Mesenchymal stem cell (in vitro differentiated cells and primary cell): Measurements from ENCODE around the gene KRT24.

Experiments
- DNase-seq: peaks from one replicate; pipeline ENCODE4 v3.0.0-alpha.2; 2013
- H2AFZ ChIP-seq: one replicate; pipeline ENCODE4 v1.6.1; 2013; ENCODE audit warnings: low read depth, mild to moderate bottlenecking, control low read depth, inconsistent platforms, low read length, moderate library complexity
- H2AK5ac ChIP-seq: 2 replicates; pipeline ENCODE4 v1.6.1; 2013; ENCODE audit warnings: low read length, moderate library complexity, mild to moderate bottlenecking, inconsistent platforms; ENCODE audit not compliant: severe bottlenecking
- H2BK120ac ChIP-seq: one replicate; pipeline ENCODE4 v1.6.1; 2013; ENCODE audit warnings: low read depth, mild to moderate bottlenecking, inconsistent platforms, low read length, moderate library complexity
- H2BK12ac ChIP-seq, 2 experiments: one replicate each; pipeline ENCODE4 v1.6.1; 2013; ENCODE audit warnings: inconsistent platforms in 2 of 2, low read length in 2 of 2, mild to moderate bottlenecking in 2 of 2, moderate library complexity in 2 of 2, control low read depth in 1 of 2
- H2BK15ac ChIP-seq: one replicate; pipeline ENCODE4 v1.6.1; 2013; ENCODE audit warnings: mild to moderate bottlenecking, low read depth, inconsistent platforms; ENCODE audit not compliant: poor library complexity, severe bottlenecking
- H2BK5ac ChIP-seq: 2 replicates; pipeline ENCODE4 v1.6.1; 2013; ENCODE audit warnings: low read depth, mild to moderate bottlenecking, low read length, control low read depth, inconsistent platforms; ENCODE audit not compliant: poor library complexity, severe bottlenecking
- H3K14ac ChIP-seq, 2 experiments: one replicate each; pipeline ENCODE4 v1.6.1; 2013; ENCODE audit warnings: inconsistent platforms in 2 of 2, low read length in 2 of 2, control low read depth in 1 of 2, mild to moderate bottlenecking in 1 of 2, moderate library complexity in 1 of 2
- H3K18ac ChIP-seq, 2 experiments: one replicate each; pipeline ENCODE4 v1.6.1; 2013; ENCODE audit warnings: inconsistent platforms in 2 of 2, low read length in 2 of 2, control low read depth in 1 of 2, low read depth in 1 of 2, mild to moderate bottlenecking in 1 of 2
- H3K23ac ChIP-seq, 2 experiments: one replicate each; pipeline ENCODE4 v1.6.1; 2013; ENCODE audit warnings: inconsistent platforms in 2 of 2, low read length in 2 of 2, mild to moderate bottlenecking in 2 of 2, moderate library complexity in 2 of 2, control low read depth in 1 of 2
- H3K27ac ChIP-seq: 2 replicates; pipeline ENCODE4 v1.5.1; 2013; ENCODE audit warnings: mild to moderate bottlenecking, moderate library complexity, low read length, control low read depth, inconsistent platforms; ENCODE audit not compliant: poor library complexity, severe bottlenecking
- H3K27me3 ChIP-seq, 2 experiments: 2 replicates each; pipeline versions ENCODE4 v1.6.1 to v1.7.0; 2013; ENCODE audit warnings: low read length in 2 of 2, mild to moderate bottlenecking in 2 of 2, moderate library complexity in 2 of 2, control low read depth in 1 of 2, inconsistent platforms in 1 of 2; ENCODE audit not compliant: control insufficient read depth in 1 of 2, insufficient read depth in 1 of 2
- H3K36me3 ChIP-seq, 2 experiments: 2 replicates each; pipeline versions ENCODE4 v1.6.1 to v1.7.0; 2013; ENCODE audit warnings: low read length in 2 of 2, control low read depth in 1 of 2, inconsistent platforms in 1 of 2, low read depth in 1 of 2, mild to moderate bottlenecking in 1 of 2; ENCODE audit not compliant: insufficient read depth in 2 of 2, control insufficient read depth in 1 of 2
- H3K4ac ChIP-seq, 2 experiments: one replicate each; pipeline ENCODE4 v1.6.1; 2013; ENCODE audit warnings: inconsistent platforms in 2 of 2, low read length in 2 of 2, mild to moderate bottlenecking in 2 of 2, moderate library complexity in 2 of 2, control low read depth in 1 of 2, low read depth in 1 of 2
- H3K4me1 ChIP-seq: 2 replicates; pipeline ENCODE4 v1.6.1; 2013; ENCODE audit warnings: low read depth, low read length, control low read depth; ENCODE audit not compliant: control insufficient read depth, insufficient read depth
- H3K4me2 ChIP-seq: 2 replicates; pipeline ENCODE4 v1.6.1; 2013; ENCODE audit warnings: low read length, mild to moderate bottlenecking, inconsistent platforms; ENCODE audit not compliant: poor library complexity, severe bottlenecking
- H3K4me3 ChIP-seq, 2 experiments: 2 replicates each; pipeline versions ENCODE4 v1.5.1 to v1.7.0; 2013; ENCODE audit warnings: low read length in 2 of 2, mild to moderate bottlenecking in 2 of 2, control low read depth in 1 of 2, low read depth in 1 of 2; ENCODE audit not compliant: insufficient read depth in 1 of 2
- H3K79me1 ChIP-seq: replicated peaks from 2 replicates; pipeline ENCODE4 v1.6.1; 2013; ENCODE audit warnings: mild to moderate bottlenecking, control low read depth, low read length, inconsistent platforms; ENCODE audit not compliant: poor library complexity, severe bottlenecking
- H3K9ac ChIP-seq: 2 replicates; pipeline ENCODE4 v1.7.0; 2013; ENCODE audit warnings: mild to moderate bottlenecking, low read length, moderate library complexity
- H3K9me3 ChIP-seq: 2 replicates; pipeline ENCODE4 v1.7.0; 2013; ENCODE audit warnings: mild to moderate bottlenecking, low read length; ENCODE audit not compliant: control insufficient read depth
- H4K8ac ChIP-seq: one replicate; pipeline ENCODE4 v1.6.1; 2013; ENCODE audit warnings: inconsistent platforms, mild to moderate bottlenecking, low read length, moderate library complexity
- H4K91ac ChIP-seq: one replicate; pipeline ENCODE4 v1.6.1; 2013; ENCODE audit warnings: mild to moderate bottlenecking, low read length, inconsistent platforms
- WGBS: methylation state at CpG from one replicate; pipeline ENCODE4 v1.1.7; 2013; ENCODE audit warnings: mixed read lengths; 5-methylcytosine and 5-hydroxymethylcytosine counted together

Gene KRT24

GRCh38 chr17:40679523-40679907, 24.0 kb downstream of the KRT24 start:
- Histone ChIP-seq H3K4me2 (no peak overlapping the region), H3K4me3 (no peak overlapping the region), H2BK15ac (no peak overlapping the region), H2AFZ (no peak overlapping the region), H2BK5ac (no peak overlapping the region), H4K8ac (no peak overlapping the region), H3K9me3 (no peaks in the 10 kb centered on the region), H3K14ac (no peak overlapping the region), H3K36me3 (no peaks in the 10 kb centered on the region), H3K79me1 (no peaks in the 10 kb centered on the region), H3K27me3 (peaks cover 0 to 24% of the 10 kb centered on the region in 2 experiments), H3K27ac (no peak overlapping the region), H3K9ac (no peak overlapping the region), H3K18ac (no peak overlapping the region), H3K23ac (no peak overlapping the region), H2BK12ac (no peak overlapping the region), H2BK120ac (no peak overlapping the region), H2AK5ac (no peak overlapping the region), H4K91ac (no peak overlapping the region), H3K4me1 (no peaks in the 10 kb centered on the region), H3K4ac (no peak overlapping the region)
- no peak for DNase-seq
- WGBS, result no CpG with 5 or more reads among the region's 2 CpGs

- Histone ChIP-seq H2BK120ac (no peak overlapping the region), H4K91ac (no peak overlapping the region), H3K23ac (no peak overlapping the region), H2AK5ac (no peak overlapping the region), H3K9ac (no peak overlapping the region), H3K4me2 (no peak overlapping the region), H2AFZ (no peak overlapping the region), H3K9me3 (no peaks in the 10 kb centered on the region), H3K27ac (no peak overlapping the region), H2BK15ac (no peak overlapping the region), H3K4ac (no peak overlapping the region), H2BK12ac (no peak overlapping the region), H3K79me1 (no peaks in the 10 kb centered on the region), H4K8ac (no peak overlapping the region), H3K27me3 (peaks cover 0 to 27% of the 10 kb centered on the region in 2 experiments), H3K14ac (no peak overlapping the region), H3K4me3 (no peak overlapping the region), H2BK5ac (no peak overlapping the region), H3K18ac (no peak overlapping the region), H3K36me3 (no peaks in the 10 kb centered on the region), H3K4me1 (no peaks in the 10 kb centered on the region)
- 62% methylated on average over 2 of the region's 4 CpGs for WGBS
- no peak for DNase-seq
Measured at GRCh38 chr17:40678902-40679522, 24.5 kb downstream of the KRT24 start.

- no peak overlapping the region for H2BK120ac ChIP-seq
- H3K79me1 ChIP-seq, result no peaks in the 10 kb centered on the region
- H3K4me2 ChIP-seq, result no peak overlapping the region
- 89% methylated on average over 3 of the region's 4 CpGs for whole genome bisulfite sequencing
- no peak overlapping the region for H2BK15ac ChIP-seq
- H3K4me3 ChIP-seq, result no peak overlapping the region
- no peak overlapping the region for H2AFZ ChIP-seq
- H3K27ac ChIP-seq, result no peak overlapping the region
- H3K23ac ChIP-seq, result no peak overlapping the region
- no peak overlapping the region for H3K4ac ChIP-seq
- no peaks in the 10 kb centered on the region for H3K4me1 ChIP-seq
- H2AK5ac ChIP-seq, result no peak overlapping the region
- no peak overlapping the region for H4K8ac ChIP-seq
- peaks cover 0 to 30% of the 10 kb centered on the region in 2 experiments for H3K27me3 ChIP-seq
- no peak for DNase-seq
- H3K9me3 ChIP-seq, result no peaks in the 10 kb centered on the region
- H3K18ac ChIP-seq, result no peak overlapping the region
- H2BK5ac ChIP-seq, result no peak overlapping the region
- H3K9ac ChIP-seq, result no peak overlapping the region
- H3K14ac ChIP-seq, result no peak overlapping the region
- no peak overlapping the region for H4K91ac ChIP-seq
- no peaks in the 10 kb centered on the region for H3K36me3 ChIP-seq
- H2BK12ac ChIP-seq, result no peak overlapping the region
Measured at GRCh38 chr17:40675905-40676304, 27.6 kb downstream of the KRT24 start.

GRCh38 chr17:40672654-40673053, 30.9 kb downstream of the KRT24 start:
- Histone ChIP-seq H3K4me1 (no peaks in the 10 kb centered on the region), H3K9ac (no peak overlapping the region), H3K18ac (no peak overlapping the region), H3K23ac (no peak overlapping the region), H3K27me3 (peaks cover 0 to 29% of the 10 kb centered on the region in 2 experiments), H2AK5ac (no peak overlapping the region), H3K4ac (no peak overlapping the region), H3K79me1 (no peaks in the 10 kb centered on the region), H3K36me3 (no peaks in the 10 kb centered on the region), H2BK12ac (no peak overlapping the region), H2BK120ac (no peak overlapping the region), H3K9me3 (no peaks in the 10 kb centered on the region), H2AFZ (no peak overlapping the region), H3K27ac (no peak overlapping the region), H3K4me3 (no peak overlapping the region), H4K91ac (no peak overlapping the region), H2BK5ac (no peak overlapping the region), H3K14ac (no peak overlapping the region), H3K4me2 (no peak overlapping the region), H2BK15ac (no peak overlapping the region), H4K8ac (no peak overlapping the region)
- no peak for DNase-seq
- 100% methylated on average over 1 of the region's 2 CpGs for WGBS
